ENCODE data around the gene THNSL1.

Gene THNSL1

GRCh38 chr10:25052012-25052411 lies 35.6 kb downstream of the THNSL1 start:
- H3K4me1 Mint-ChIP-seq = no peaks in the 10 kb centered on the region

GRCh38 chr10:25056726-25057125 lies 40.3 kb downstream of the THNSL1 start:
- no peak for DNase-seq
- H3K27me3 Mint-ChIP-seq (ENCODE audit: low read depth, poor library complexity) = no peaks in the 10 kb centered on the region
- no peak overlapping the region for H3K4me3 Mint-ChIP-seq
- no peaks in the 10 kb centered on the region for H3K9me3 Mint-ChIP-seq
- H3K4me1 Mint-ChIP-seq = no peaks in the 10 kb centered on the region
- no peak overlapping the region for H3K27ac Mint-ChIP-seq
- H3K36me3 Mint-ChIP-seq (ENCODE audit: low read depth) = no peaks in the 10 kb centered on the region
- TF ChIP-seq, protein P1, sequence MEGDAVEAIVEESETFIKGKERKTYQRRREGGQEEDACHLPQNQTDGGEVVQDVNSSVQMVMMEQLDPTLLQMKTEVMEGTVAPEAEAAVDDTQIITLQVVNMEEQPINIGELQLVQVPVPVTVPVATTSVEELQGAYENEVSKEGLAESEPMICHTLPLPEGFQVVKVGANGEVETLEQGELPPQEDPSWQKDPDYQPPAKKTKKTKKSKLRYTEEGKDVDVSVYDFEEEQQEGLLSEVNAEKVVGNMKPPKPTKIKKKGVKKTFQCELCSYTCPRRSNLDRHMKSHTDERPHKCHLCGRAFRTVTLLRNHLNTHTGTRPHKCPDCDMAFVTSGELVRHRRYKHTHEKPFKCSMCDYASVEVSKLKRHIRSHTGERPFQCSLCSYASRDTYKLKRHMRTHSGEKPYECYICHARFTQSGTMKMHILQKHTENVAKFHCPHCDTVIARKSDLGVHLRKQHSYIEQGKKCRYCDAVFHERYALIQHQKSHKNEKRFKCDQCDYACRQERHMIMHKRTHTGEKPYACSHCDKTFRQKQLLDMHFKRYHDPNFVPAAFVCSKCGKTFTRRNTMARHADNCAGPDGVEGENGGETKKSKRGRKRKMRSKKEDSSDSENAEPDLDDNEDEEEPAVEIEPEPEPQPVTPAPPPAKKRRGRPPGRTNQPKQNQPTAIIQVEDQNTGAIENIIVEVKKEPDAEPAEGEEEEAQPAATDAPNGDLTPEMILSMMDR (IDR thresholded peaks at IDR 0.05) = no peak

More at GRCh38 chr10:25052012-25052411, 35.6 kb downstream of the THNSL1 start:
- H3K27me3 Mint-ChIP-seq (ENCODE audit: low read depth, poor library complexity) = no peaks in the 10 kb centered on the region
- TF ChIP-seq, protein P1 (IDR thresholded peaks at IDR 0.05) = no peak
- H3K9me3 Mint-ChIP-seq = peaks cover 14% of the 10 kb centered on the region
- no peak overlapping the region for H3K4me3 Mint-ChIP-seq
- no peaks in the 10 kb centered on the region for H3K36me3 Mint-ChIP-seq (ENCODE audit: low read depth)
- H3K27ac Mint-ChIP-seq = no peak overlapping the region
- no peak for DNase-seq

DNA sequence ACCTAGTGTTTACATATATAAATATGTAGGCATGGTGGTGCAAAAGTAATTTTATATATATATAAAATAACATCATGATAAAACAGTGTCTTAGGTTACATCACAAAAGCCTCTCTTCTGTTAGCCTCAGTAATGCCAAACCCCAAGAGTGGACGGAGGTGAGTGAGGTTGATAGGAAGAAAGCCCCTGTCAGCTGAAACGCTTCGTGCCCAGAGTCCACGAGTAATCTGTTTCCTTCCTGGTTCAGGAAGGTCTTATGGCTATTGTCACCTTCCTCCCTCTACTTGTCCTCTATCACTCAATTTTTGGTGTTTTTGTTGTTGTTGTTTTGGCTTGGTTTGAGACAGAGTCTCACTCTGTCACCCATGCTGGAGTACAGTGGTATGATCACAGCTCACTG lies 41.5 kb downstream of the THNSL1 start:
- no peaks in the 10 kb centered on the region for H3K9me3 Mint-ChIP-seq
- no peak for DNase-seq
- H3K4me1 Mint-ChIP-seq = no peaks in the 10 kb centered on the region
- no peaks in the 10 kb centered on the region for H3K27me3 Mint-ChIP-seq (ENCODE audit: low read depth, poor library complexity)
- H3K27ac Mint-ChIP-seq = no peak overlapping the region
- TF ChIP-seq, protein P1 (IDR thresholded peaks at IDR 0.05) = no peak
- no peaks in the 10 kb centered on the region for H3K36me3 Mint-ChIP-seq (ENCODE audit: low read depth)
- H3K4me3 Mint-ChIP-seq = no peak overlapping the region

DNA sequence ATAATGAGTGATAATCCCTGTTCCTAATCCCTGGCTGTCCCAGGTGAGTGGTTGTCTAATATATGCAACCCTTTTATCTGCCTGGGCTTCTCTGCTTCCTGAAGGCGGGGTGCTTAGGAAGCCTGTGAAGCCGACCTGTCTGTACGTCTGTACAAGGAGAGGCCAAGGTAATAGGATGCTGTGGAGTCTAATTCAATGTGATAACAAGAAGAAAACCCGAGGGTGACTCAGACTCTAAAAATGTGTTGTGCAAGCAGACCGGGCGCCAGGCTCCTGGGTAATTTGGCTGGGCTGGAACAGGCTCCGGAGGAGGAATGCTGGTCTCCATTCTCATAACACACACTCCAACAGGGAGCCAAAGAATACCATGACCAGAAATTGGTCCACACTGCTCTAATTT lies 43.6 kb downstream of the THNSL1 start:
- DNase-seq = no peak
- Mint-ChIP-seq H3K27ac (no peak overlapping the region), H3K36me3 (ENCODE audit: low read depth) (no peaks in the 10 kb centered on the region), H3K4me1 (no peaks in the 10 kb centered on the region), H3K4me3 (no peak overlapping the region), H3K9me3 (no peaks in the 10 kb centered on the region), H3K27me3 (ENCODE audit: low read depth, poor library complexity) (no peaks in the 10 kb centered on the region)
- TF ChIP-seq, protein P1 (IDR thresholded peaks at IDR 0.05) = no peak

GRCh38 chr10:25061125-25061524 lies 44.7 kb downstream of the THNSL1 start:
- no peak for DNase-seq
- H3K4me3 Mint-ChIP-seq = no peak overlapping the region
- H3K9me3 Mint-ChIP-seq = no peaks in the 10 kb centered on the region
- peaks cover 5% of the 10 kb centered on the region for H3K4me1 Mint-ChIP-seq
- TF ChIP-seq, protein P1 (IDR thresholded peaks at IDR 0.05) = no peak
- H3K36me3 Mint-ChIP-seq (ENCODE audit: low read depth) = no peaks in the 10 kb centered on the region
- no peak overlapping the region for H3K27ac Mint-ChIP-seq
- H3K27me3 Mint-ChIP-seq (ENCODE audit: low read depth, poor library complexity) = no peaks in the 10 kb centered on the region

GRCh38 chr10:25061711-25062449 lies 45.5 kb downstream of the THNSL1 start:
- no peaks in the 10 kb centered on the region for H3K9me3 Mint-ChIP-seq
- H3K27ac Mint-ChIP-seq = no peak overlapping the region

More at GRCh38 chr10:25061711-25062449, 45.5 kb downstream of the THNSL1 start:
- TF ChIP-seq, protein P1 (IDR thresholded peaks at IDR 0.05) = no peak
- DNase-seq = no peak
- no peak overlapping the region for H3K4me3 Mint-ChIP-seq
- peaks cover 5% of the 10 kb centered on the region for H3K4me1 Mint-ChIP-seq
- no peaks in the 10 kb centered on the region for H3K36me3 Mint-ChIP-seq (ENCODE audit: low read depth)
- no peaks in the 10 kb centered on the region for H3K27me3 Mint-ChIP-seq (ENCODE audit: low read depth, poor library complexity)
